ENCODE data around the gene FIP1L1. TPM values are rescaled to one million over a fixed set of nuclear protein-coding genes. Genes with fewer than 3 reads are reported as not detected.
"Not testable (repeated sequence)": the region's sequence is repeated elsewhere in the genome, so short reads cannot be mapped to it uniquely, and the experiment has no call there.

Gene FIP1L1, protein sequence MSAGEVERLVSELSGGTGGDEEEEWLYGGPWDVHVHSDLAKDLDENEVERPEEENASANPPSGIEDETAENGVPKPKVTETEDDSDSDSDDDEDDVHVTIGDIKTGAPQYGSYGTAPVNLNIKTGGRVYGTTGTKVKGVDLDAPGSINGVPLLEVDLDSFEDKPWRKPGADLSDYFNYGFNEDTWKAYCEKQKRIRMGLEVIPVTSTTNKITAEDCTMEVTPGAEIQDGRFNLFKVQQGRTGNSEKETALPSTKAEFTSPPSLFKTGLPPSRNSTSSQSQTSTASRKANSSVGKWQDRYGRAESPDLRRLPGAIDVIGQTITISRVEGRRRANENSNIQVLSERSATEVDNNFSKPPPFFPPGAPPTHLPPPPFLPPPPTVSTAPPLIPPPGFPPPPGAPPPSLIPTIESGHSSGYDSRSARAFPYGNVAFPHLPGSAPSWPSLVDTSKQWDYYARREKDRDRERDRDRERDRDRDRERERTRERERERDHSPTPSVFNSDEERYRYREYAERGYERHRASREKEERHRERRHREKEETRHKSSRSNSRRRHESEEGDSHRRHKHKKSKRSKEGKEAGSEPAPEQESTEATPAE
- total RNA-seq (2021): 68.0 and 71.2 TPM in 2 replicates
- long read RNA-seq, transcript FIP1L1-202 (18 exons, 2,198 nt): major isoform, 41 of 608 reads
- long read RNA-seq, transcript FIP1L1-203 (18 exons, 2,180 nt): minor isoform, 19 of 608 reads
- long read RNA-seq, transcript FIP1L1-201 (15 exons, 1,878 nt): minor isoform, 36 of 608 reads
- long read RNA-seq, partial matches to known transcripts: 16 of 608 reads
- long read RNA-seq, other reads (novel, unspliced or antisense): 495 of 608 reads

DNA sequence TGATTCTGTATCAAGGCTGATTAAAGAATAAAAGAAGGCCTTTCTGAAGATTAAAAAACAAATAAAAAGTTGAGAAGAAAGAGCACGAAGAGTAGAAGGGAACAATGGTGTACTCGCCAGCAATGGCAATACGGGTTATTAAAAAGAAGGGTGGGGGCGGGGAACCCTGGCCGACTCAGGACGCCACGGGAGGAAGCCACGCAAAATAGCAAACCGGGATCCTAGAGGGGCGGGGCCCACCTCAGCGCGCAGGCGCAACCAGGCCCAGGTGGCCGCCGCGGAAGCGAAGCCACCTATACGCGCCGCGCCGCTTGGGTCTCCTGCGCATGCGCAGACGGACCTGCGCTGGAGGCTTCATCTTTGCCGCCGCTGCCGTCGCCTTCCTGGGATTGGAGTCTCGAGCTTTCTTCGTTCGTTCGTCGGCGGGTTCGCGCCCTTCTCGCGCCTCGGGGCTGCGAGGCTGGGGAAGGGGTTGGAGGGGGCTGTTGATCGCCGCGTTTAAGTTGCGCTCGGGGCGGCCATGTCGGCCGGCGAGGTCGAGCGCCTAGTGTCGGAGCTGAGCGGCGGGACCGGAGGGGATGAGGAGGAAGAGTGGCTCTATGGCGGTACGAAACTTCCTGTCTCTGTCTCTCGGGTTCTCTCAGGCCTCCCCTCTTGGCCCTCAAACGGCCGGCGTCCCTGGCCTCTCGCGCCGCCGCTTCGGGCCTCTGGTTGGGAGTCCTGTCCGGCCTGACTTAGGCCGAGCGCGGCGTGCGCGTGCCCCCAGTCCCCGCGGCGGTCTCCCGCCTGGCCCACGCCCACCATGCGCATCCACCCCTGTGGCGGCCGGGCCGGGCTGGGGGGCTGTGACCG, at the start of gene FIP1L1:
FIP1L1 (plus strand) TSS at position 323 of the 852 bp plus-strand sequence; CDS start at position 521, 198 bp downstream.
- H3K23me2 ChIP-seq (ENCODE audit: insufficient read length, low read depth, low read length, poor library complexity, severe bottlenecking): peaks cover 2% of the 10 kb centered on the region
- peak; percentile 91 for DNase-seq
- Mint-ChIP-seq H3K4me3 (peak within 1 kb of the TSS; percentile 95 to 99), H3K4me1 (peaks cover 15 to 22% of the 10 kb centered on the region in 2 experiments), H3K36me3 (ENCODE audit: insufficient read depth in 1 of 3, low read depth in 3 of 3) (peaks cover 0 to 16% (median 12%) of the 10 kb centered on the region in 3 experiments; a peak in 5 of 7 replicates), H3K27me3 (ENCODE audit: low read depth) (peaks cover 28% of the 10 kb centered on the region), H3K27ac (peak within 1 kb of the TSS; percentile 96 to 100 (median 97)), H3K9me3 (no peaks in the 10 kb centered on the region)
- H3K4me2 ChIP-seq (ENCODE audit: insufficient read depth, insufficient read length, low read length): peak within 1 kb of the TSS; percentile 86
- no peak within 1 kb of the TSS for H4K5ac ChIP-seq (ENCODE audit: insufficient read length, low read depth, low read length)
- no peaks in the 10 kb centered on the region; the same call in 1 of the 2 replicates for H3K27me3 ChIP-seq (ENCODE audit: insufficient read depth, low read length)
- no peak within 1 kb of the TSS for H2BK15ac ChIP-seq (ENCODE audit: low read depth, low read length)
- H3K9ac ChIP-seq (ENCODE audit: extremely low read depth, insufficient read length, low read length): peak within 1 kb of the TSS; percentile 80
- H3K79me1 ChIP-seq (ENCODE audit: insufficient read depth, low read depth, low read length, poor library complexity, severe bottlenecking): peaks cover 2% of the 10 kb centered on the region
- H3K27ac ChIP-seq (ENCODE audit: insufficient read length, low read depth, low read length): no peak within 1 kb of the TSS
- no peak within 1 kb of the TSS for H2BK12ac ChIP-seq (ENCODE audit: insufficient read length, low read depth, low read length)
- H3T11ph ChIP-seq (ENCODE audit: low read length): no peak within 1 kb of the TSS
- no peaks in the 10 kb centered on the region for H4K20me1 ChIP-seq (ENCODE audit: control insufficient read depth, insufficient read depth, insufficient read length)
- no peak within 1 kb of the TSS for H3K4ac ChIP-seq (ENCODE audit: low read depth, low read length)
- H3K9me3 ChIP-seq (ENCODE audit: control insufficient read depth, low read depth, low read length): no peaks in the 10 kb centered on the region
- H3K23ac ChIP-seq (ENCODE audit: insufficient read length, low read depth, low read length): no peak within 1 kb of the TSS
- H2BK5ac ChIP-seq (ENCODE audit: insufficient read length, low read length): no peak within 1 kb of the TSS
- H3K18ac ChIP-seq (ENCODE audit: insufficient read length, low read depth, low read length): peak within 1 kb of the TSS; percentile 81
- TF ChIP-seq, protein P1, sequence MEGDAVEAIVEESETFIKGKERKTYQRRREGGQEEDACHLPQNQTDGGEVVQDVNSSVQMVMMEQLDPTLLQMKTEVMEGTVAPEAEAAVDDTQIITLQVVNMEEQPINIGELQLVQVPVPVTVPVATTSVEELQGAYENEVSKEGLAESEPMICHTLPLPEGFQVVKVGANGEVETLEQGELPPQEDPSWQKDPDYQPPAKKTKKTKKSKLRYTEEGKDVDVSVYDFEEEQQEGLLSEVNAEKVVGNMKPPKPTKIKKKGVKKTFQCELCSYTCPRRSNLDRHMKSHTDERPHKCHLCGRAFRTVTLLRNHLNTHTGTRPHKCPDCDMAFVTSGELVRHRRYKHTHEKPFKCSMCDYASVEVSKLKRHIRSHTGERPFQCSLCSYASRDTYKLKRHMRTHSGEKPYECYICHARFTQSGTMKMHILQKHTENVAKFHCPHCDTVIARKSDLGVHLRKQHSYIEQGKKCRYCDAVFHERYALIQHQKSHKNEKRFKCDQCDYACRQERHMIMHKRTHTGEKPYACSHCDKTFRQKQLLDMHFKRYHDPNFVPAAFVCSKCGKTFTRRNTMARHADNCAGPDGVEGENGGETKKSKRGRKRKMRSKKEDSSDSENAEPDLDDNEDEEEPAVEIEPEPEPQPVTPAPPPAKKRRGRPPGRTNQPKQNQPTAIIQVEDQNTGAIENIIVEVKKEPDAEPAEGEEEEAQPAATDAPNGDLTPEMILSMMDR (conservative IDR thresholded peaks at IDR 0.05): no peak
- no peak within 1 kb of the TSS for H2BK20ac ChIP-seq (ENCODE audit: low read depth, low read length, poor library complexity, severe bottlenecking)
- no peak within 1 kb of the TSS for H2AFZ ChIP-seq (ENCODE audit: low read length)
- no peak within 1 kb of the TSS for H2BK120ac ChIP-seq (ENCODE audit: low read depth, low read length, poor library complexity, severe bottlenecking)
- H4K91ac ChIP-seq (ENCODE audit: insufficient read length, low read depth, low read length): no peak within 1 kb of the TSS
- no peaks in the 10 kb centered on the region for H3K4me1 ChIP-seq (ENCODE audit: insufficient read depth, low read length)
- no peak within 1 kb of the TSS for H4K8ac ChIP-seq (replicated peaks; ENCODE audit: insufficient read length, low read depth, low read length)
- H3K79me2 ChIP-seq (ENCODE audit: insufficient read depth, low read length): peaks cover 23% of the 10 kb centered on the region; the same call in 1 of the 2 replicates
- peak within 1 kb of the TSS; percentile 89 for H3K14ac ChIP-seq (ENCODE audit: insufficient read depth, low read length)
- no CpG with 5 or more reads among the region's 85 CpGs for WGBS (ENCODE audit: extremely low coverage, insufficient read length, low lambda C conversion rate)
- no peak within 1 kb of the TSS for H3K56ac ChIP-seq (ENCODE audit: insufficient read length, low read depth, low read length)
- H2AK5ac ChIP-seq (ENCODE audit: insufficient read length, low read length): no peak within 1 kb of the TSS

DNA sequence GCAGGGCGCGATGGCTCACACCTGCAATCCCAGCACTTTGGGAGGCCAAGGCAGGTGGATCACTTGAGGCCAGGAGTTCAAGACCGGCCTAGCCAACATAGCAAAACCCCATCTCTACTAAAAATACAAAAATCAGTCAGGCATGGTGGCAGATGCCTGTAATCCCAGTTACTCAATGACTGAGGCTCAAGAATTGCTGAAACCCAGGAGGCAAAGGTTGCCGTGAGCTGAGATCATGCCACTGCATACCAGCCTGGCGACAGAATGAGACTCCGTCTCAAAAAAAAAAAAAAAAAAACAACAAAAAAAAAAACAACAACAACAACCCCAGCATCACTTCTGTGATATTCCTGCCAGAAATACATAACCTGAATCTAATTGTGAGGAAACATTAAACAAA, 42.5 kb upstream of the FIP1L1 start:
- not testable (repeated sequence) for H3K4me1 Mint-ChIP-seq; H3K36me3 Mint-ChIP-seq (ENCODE audit: insufficient read depth in 1 of 3, low read depth in 3 of 3); H4K8ac ChIP-seq (replicated peaks; ENCODE audit: insufficient read length, low read depth, low read length); H4K5ac ChIP-seq (ENCODE audit: insufficient read length, low read depth, low read length); H3T11ph ChIP-seq (ENCODE audit: low read length); H2BK15ac ChIP-seq (ENCODE audit: low read depth, low read length); H2BK12ac ChIP-seq (ENCODE audit: insufficient read length, low read depth, low read length); H3K79me2 ChIP-seq (ENCODE audit: insufficient read depth, low read length); H3K56ac ChIP-seq (ENCODE audit: insufficient read length, low read depth, low read length); H3K79me1 ChIP-seq (ENCODE audit: insufficient read depth, low read depth, low read length, poor library complexity, severe bottlenecking); H4K91ac ChIP-seq (ENCODE audit: insufficient read length, low read depth, low read length); H3K27ac Mint-ChIP-seq; H3K9me3 Mint-ChIP-seq; H2BK20ac ChIP-seq (ENCODE audit: low read depth, low read length, poor library complexity, severe bottlenecking); H3K9me3 ChIP-seq (ENCODE audit: control insufficient read depth, low read depth, low read length); DNase-seq; H3K18ac ChIP-seq (ENCODE audit: insufficient read length, low read depth, low read length); H2BK5ac ChIP-seq (ENCODE audit: insufficient read length, low read length); H2BK120ac ChIP-seq (ENCODE audit: low read depth, low read length, poor library complexity, severe bottlenecking); H2AFZ ChIP-seq (ENCODE audit: low read length); H2AK5ac ChIP-seq (ENCODE audit: insufficient read length, low read length); H3K23me2 ChIP-seq (ENCODE audit: insufficient read length, low read depth, low read length, poor library complexity, severe bottlenecking); H3K4ac ChIP-seq (ENCODE audit: low read depth, low read length); H3K27me3 ChIP-seq (ENCODE audit: insufficient read depth, low read length); H3K4me3 Mint-ChIP-seq; H3K4me2 ChIP-seq (ENCODE audit: insufficient read depth, insufficient read length, low read length); H4K20me1 ChIP-seq (ENCODE audit: control insufficient read depth, insufficient read depth, insufficient read length); H3K9ac ChIP-seq (ENCODE audit: extremely low read depth, insufficient read length, low read length); H3K14ac ChIP-seq (ENCODE audit: insufficient read depth, low read length); H3K27me3 Mint-ChIP-seq (ENCODE audit: low read depth); H3K4me1 ChIP-seq (ENCODE audit: insufficient read depth, low read length); H3K27ac ChIP-seq (ENCODE audit: insufficient read length, low read depth, low read length); H3K23ac ChIP-seq (ENCODE audit: insufficient read length, low read depth, low read length)
- WGBS (ENCODE audit: extremely low coverage, insufficient read length, low lambda C conversion rate): no CpG with 5 or more reads among the region's 6 CpGs

Data from H9 (cell line).